ENCODE data around the gene CDC45. TPM values are rescaled to one million over a fixed set of nuclear protein-coding genes. Genes with fewer than 3 reads are reported as not detected.
A peak's percentile ranks its signal among the peaks of the same experiment; 100 is the strongest.

The CDC45 gene
- total RNA-seq, 4 donors from 2014 or later = 0.39 to 3.9 (median 2.0) TPM

- DNase-seq (ENCODE audit: low spot score in 2 of 2) = no peak
- intact Hi-C loops (cut with DNase I; ENCODE audit: low total_unique reads) = no loop called here
- 44 to 54% methylated on average over 5 to 9 of the region's 9 CpGs for WGBS, 2 donors
Observed at GRCh38 chr22:19522881-19523239, 43.1 kb downstream of the CDC45 start.

GRCh38 chr22:19523240-19524169 lies 43.8 kb downstream of the CDC45 start:
- intact Hi-C loops (cut with DNase I; ENCODE audit: low total_unique reads) = no loop called here
- H3K4me3 ChIP-seq (ENCODE audit: low read depth, poor library complexity, severe bottlenecking) = peak overlapping the region; percentile 8
- 1 to 2% methylated on average over 64 to 70 of the region's 99 CpGs for WGBS, 2 donors
- no peak for TF ChIP-seq POLR2A (IDR thresholded peaks at IDR 0.05)
- TF ChIP-seq CTCF (IDR thresholded peaks at IDR 0.05) = no peak
- DNase-seq (ENCODE audit: low spot score in 2 of 2) = no peak

More at GRCh38 chr22:19522881-19523239, 43.1 kb downstream of the CDC45 start:
- H3K4me3 ChIP-seq (ENCODE audit: low read depth, poor library complexity, severe bottlenecking) = peak overlapping the region; percentile 8
- TF ChIP-seq CTCF (IDR thresholded peaks at IDR 0.05) (no peak), POLR2A (IDR thresholded peaks at IDR 0.05) (no peak)

GRCh38 chr22:19524170-19525115 lies 44.7 kb downstream of the CDC45 start, which contains the start of gene CLDN5:
Gene CLDN5, minus strand, starts transcription at chr22:19524410. Its CDS starts 155 bp downstream, at chr22:19524255.
- DNase-seq (ENCODE audit: low spot score in 2 of 2) = no peak
- TF ChIP-seq POLR2A (IDR thresholded peaks at IDR 0.05) (no peak), CTCF (IDR thresholded peaks at IDR 0.05) (no peak)
- H3K4me3 ChIP-seq (ENCODE audit: low read depth, poor library complexity, severe bottlenecking) = peak within 1 kb of the TSS; percentile 8
- WGBS, 2 donors = 4 to 6% methylated on average over 39 to 53 of the region's 69 CpGs
- intact Hi-C loops (cut with DNase I; ENCODE audit: low total_unique reads) = no loop called here

- H3K4me3 ChIP-seq (ENCODE audit: low read depth, poor library complexity, severe bottlenecking) = no peak overlapping the region
- no peak for DNase-seq (ENCODE audit: low spot score in 2 of 2)
- 71 to 79% methylated on average over 14 of the region's 15 CpGs for WGBS, 2 donors
- TF ChIP-seq CTCF (IDR thresholded peaks at IDR 0.05) (no peak), POLR2A (IDR thresholded peaks at IDR 0.05) (no peak)
- intact Hi-C loops (cut with DNase I; ENCODE audit: low total_unique reads) = no loop called here
Observed at GRCh38 chr22:19525116-19525660, 45.5 kb downstream of the CDC45 start.

- 56 to 78% methylated on average over 3 of the region's 3 CpGs for WGBS, 2 donors
- no peak overlapping the region for H3K4me3 ChIP-seq (ENCODE audit: low read depth, poor library complexity, severe bottlenecking)
- no peak for TF ChIP-seq POLR2A (IDR thresholded peaks at IDR 0.05)
- TF ChIP-seq CTCF (IDR thresholded peaks at IDR 0.05) = no peak
- intact Hi-C loops (cut with DNase I; ENCODE audit: low total_unique reads) = no loop called here
- no peak for DNase-seq (ENCODE audit: low spot score in 2 of 2)
Observed at GRCh38 chr22:19525666-19526065, 45.9 kb downstream of the CDC45 start.
